Ascending aorta (tissue), 2 donors: Measurements from ENCODE around the gene C1orf141. TPM values are rescaled to one million over a fixed set of nuclear protein-coding genes. Genes with fewer than 3 reads are reported as not detected.

Experiments used
- DNase-seq, 2 donors: peaks; one replicate each; pipeline ENCODE4 v3.0.0-alpha.2; 2019; ENCODE audit warnings: low spot score in 2 of 2
- H3K27ac ChIP-seq, 2 donors: fragments of 200-600 bp; sonication (generic); one replicate each; pipeline ENCODE4 v1.5.1; 2016 to 2017; ENCODE audit warnings: mild to moderate bottlenecking in 1 of 2
- H3K27me3 ChIP-seq: fragments of 200-600 bp; sonication (generic); one replicate; pipeline ENCODE4 v1.5.1; 2017
- H3K36me3 ChIP-seq, 2 donors: fragments of 200-600 bp; sonication (generic); one replicate each; pipeline ENCODE4 v1.5.1; 2016
- H3K4me1 ChIP-seq, 2 donors: fragments of 200-600 bp; sonication (generic); one replicate each; pipeline ENCODE4 v1.5.1; 2016 to 2017; ENCODE audit warnings: mild to moderate bottlenecking in 1 of 2
- H3K4me3 ChIP-seq, 2 donors: fragments of 200-600 bp; sonication (generic); one replicate each; pipeline ENCODE4 v1.5.1; 2016 to 2017; ENCODE audit warnings: mild to moderate bottlenecking in 1 of 2
- H3K9me3 ChIP-seq, 2 donors: fragments of 200-600 bp; sonication (generic); one replicate each; pipeline ENCODE4 v1.5.1; 2016
- intact Hi-C: fragments of 100-400 bp; cut with DNase I; formaldehyde crosslinking; loops from one replicate; pipeline ENCODE4 v1.15.1; 2023
- total RNA-seq: library from RNA; depleted of rRNA; stranded (reverse); fragments of >200 nt; gene quantifications from one replicate; pipeline ENCODE4 v1.1.0, GENCODE V29; 2016
- TF ChIP-seq, protein P1 (sequence below), 3 experiments: fragments of 200-600 bp in 2 of 3; fragments of 450-650 bp in 1 of 3; sonication (generic) in 2 of 3; IDR thresholded peaks; one replicate each; pipeline ENCODE4 v1.5.1; 2016 to 2019; ENCODE audit warnings: antibody characterized with exemption in 3 of 3, mild to moderate bottlenecking in 1 of 3, moderate library complexity in 1 of 3

The C1orf141 gene
- total RNA-seq, 1 donor from 2014 or later, result not detected

DNA sequence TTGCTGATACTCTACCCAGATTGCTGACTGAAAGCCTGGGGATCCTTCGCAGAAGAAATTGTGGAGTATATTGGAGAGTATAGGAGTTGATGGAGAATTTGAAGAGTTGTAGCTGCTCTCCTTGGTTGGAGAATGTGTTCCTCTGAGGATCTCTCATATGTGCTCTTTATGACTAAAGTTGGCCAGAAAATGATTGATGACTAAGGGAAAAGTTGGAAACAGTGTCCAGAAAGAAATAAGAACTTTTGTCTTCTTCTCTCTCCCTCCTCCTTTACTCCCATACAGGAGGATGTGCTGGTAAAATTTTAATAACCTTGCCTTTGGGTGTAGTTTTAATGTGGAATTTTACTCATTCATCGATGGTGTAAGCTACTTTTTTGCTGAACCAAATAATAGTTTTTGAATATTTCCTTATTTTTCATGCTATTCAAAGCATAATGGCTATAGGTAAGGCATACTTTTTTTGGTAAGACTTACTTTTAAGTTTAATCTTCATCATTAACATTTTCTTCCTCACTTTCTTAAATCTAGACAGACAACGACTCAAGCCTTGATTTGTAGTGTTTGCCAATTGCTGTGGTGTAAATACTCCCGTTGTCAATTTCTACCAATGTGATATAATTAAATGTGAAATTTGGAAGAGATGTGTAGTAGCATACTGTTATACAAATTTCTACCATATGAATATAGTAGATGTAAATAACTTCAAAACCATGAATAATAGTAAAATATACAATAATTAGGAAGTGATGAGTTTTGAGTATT, 13.7 kb downstream of the C1orf141 start:
- TF ChIP-seq, protein P1, sequence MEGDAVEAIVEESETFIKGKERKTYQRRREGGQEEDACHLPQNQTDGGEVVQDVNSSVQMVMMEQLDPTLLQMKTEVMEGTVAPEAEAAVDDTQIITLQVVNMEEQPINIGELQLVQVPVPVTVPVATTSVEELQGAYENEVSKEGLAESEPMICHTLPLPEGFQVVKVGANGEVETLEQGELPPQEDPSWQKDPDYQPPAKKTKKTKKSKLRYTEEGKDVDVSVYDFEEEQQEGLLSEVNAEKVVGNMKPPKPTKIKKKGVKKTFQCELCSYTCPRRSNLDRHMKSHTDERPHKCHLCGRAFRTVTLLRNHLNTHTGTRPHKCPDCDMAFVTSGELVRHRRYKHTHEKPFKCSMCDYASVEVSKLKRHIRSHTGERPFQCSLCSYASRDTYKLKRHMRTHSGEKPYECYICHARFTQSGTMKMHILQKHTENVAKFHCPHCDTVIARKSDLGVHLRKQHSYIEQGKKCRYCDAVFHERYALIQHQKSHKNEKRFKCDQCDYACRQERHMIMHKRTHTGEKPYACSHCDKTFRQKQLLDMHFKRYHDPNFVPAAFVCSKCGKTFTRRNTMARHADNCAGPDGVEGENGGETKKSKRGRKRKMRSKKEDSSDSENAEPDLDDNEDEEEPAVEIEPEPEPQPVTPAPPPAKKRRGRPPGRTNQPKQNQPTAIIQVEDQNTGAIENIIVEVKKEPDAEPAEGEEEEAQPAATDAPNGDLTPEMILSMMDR (IDR thresholded peaks at IDR 0.05), result no peak
- no peak for DNase-seq
- Histone ChIP-seq H3K27ac (no peak overlapping the region), H3K27me3 (no peaks in the 10 kb centered on the region), H3K36me3 (no peaks in the 10 kb centered on the region), H3K4me1 (no peaks in the 10 kb centered on the region), H3K9me3 (no peaks in the 10 kb centered on the region), H3K4me3 (no peak overlapping the region)
- intact Hi-C loops, result no loop called here

DNA sequence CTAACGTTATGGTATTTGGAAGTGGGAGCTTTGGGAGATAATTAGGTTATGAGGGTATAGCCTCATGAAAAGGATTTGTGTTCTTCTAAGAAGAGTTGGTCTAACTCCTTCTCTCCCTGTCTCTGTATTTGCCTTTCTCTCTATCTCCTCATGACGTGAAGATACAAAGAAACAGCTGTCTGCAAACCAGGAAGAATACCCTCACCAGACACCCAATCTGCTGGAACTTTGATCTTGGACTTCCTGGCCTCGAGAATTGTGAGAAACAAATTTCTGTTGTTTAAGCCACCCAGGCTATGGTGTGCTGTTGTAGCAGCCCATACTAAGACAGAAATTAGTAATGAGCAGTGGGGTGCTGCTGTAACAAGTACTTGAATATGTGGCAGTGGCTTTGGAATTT, 16.1 kb downstream of the C1orf141 start:
- Histone ChIP-seq H3K4me3 (no peak overlapping the region), H3K27me3 (no peaks in the 10 kb centered on the region), H3K27ac (no peak overlapping the region), H3K36me3 (no peaks in the 10 kb centered on the region), H3K4me1 (no peaks in the 10 kb centered on the region), H3K9me3 (peaks cover 0 to 3% of the 10 kb centered on the region in 2 donors)
- no peak for DNase-seq
- TF ChIP-seq, protein P1 (IDR thresholded peaks at IDR 0.05), result no peak
- intact Hi-C loops, result no loop called here

DNA sequence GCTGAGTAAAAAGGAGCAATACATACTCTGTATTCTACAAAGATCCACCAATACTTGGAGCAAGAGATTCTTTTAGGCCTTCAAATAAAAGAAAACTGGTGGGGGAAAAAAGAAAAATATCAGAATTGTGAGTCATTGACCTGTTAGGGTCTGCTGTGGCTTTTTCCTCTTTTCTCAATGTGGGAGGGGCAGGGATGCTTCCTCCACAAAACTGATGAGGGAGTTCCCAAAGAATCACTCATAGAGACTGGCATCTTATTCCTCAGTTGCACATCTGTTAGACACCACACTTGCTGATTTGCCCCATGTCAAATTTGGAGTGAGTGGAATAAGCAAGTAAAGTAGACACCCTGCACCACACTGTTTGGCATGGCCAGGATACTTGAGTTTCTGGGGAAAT, 16.6 kb downstream of the C1orf141 start:
- Histone ChIP-seq H3K9me3 (peaks cover 0 to 3% of the 10 kb centered on the region in 2 donors), H3K4me3 (no peak overlapping the region), H3K27ac (no peak overlapping the region), H3K27me3 (no peaks in the 10 kb centered on the region), H3K4me1 (no peaks in the 10 kb centered on the region), H3K36me3 (no peaks in the 10 kb centered on the region)
- DNase-seq, result no peak
- TF ChIP-seq, protein P1 (IDR thresholded peaks at IDR 0.05), result no peak
- intact Hi-C loops, result no loop called here

DNA sequence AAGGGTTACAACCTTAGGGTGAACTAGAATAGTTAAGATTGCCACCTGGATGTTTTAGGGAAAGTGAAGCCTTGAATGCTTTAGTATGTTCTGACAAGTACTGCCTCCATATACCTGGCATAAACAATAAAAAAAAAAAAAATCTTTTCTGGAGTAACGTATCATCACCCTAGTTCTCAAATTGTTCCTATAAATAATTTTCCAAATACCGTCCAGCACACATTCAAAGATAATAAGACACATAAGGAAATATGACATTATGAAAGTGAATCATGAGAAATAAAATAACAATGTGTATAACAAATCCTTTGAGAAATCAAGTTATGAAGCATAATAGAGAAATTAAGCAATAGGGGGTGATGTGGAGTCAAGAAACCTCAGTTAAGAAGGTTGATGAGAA, 20.6 kb downstream of the C1orf141 start:
- Histone ChIP-seq H3K36me3 (no peaks in the 10 kb centered on the region), H3K4me3 (no peak overlapping the region), H3K9me3 (peaks cover 0 to 3% of the 10 kb centered on the region in 2 donors), H3K4me1 (no peaks in the 10 kb centered on the region), H3K27me3 (no peaks in the 10 kb centered on the region), H3K27ac (no peak overlapping the region)
- DNase-seq, result no peak
- TF ChIP-seq, protein P1 (IDR thresholded peaks at IDR 0.05), result no peak
- intact Hi-C loops, result no loop called here

DNA sequence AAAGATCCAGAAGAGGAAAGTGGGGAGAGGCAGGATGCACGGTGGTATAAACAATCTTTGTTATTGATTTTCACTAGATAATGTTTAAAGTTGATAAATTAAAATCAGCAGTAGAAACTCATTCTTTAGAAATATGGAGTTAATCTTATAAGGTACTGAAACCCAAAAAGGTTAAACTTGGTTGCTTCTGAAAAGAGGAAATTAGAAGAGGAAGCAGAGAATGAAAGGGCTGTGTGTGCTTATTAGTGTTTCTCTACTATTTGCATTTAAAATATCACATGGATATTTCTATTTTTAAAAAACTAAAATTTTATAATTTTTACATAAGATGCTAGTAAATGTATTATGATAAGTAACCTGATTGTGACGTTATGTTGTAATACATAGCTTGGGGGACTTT, 24.4 kb downstream of the C1orf141 start:
- no peak overlapping the region for H3K27ac ChIP-seq
- DNase-seq, result no peak

More for the DNA sequence above, 24.4 kb downstream of the C1orf141 start:
- Histone ChIP-seq H3K4me3 (no peak overlapping the region), H3K9me3 (peaks cover 0 to 3% of the 10 kb centered on the region in 2 donors), H3K27me3 (no peaks in the 10 kb centered on the region), H3K36me3 (no peaks in the 10 kb centered on the region), H3K4me1 (no peaks in the 10 kb centered on the region)
- intact Hi-C loops, result no loop called here
- TF ChIP-seq, protein P1 (IDR thresholded peaks at IDR 0.05), result no peak
